K562 (cell line): ENCODE data around the gene WDR90. TPM values are rescaled to one million over a fixed set of nuclear protein-coding genes. Genes with fewer than 3 reads are reported as not detected.
A peak's percentile ranks its signal among the peaks of the same experiment; 100 is the strongest.

Experiments
- FOS ChIP-seq: IDR thresholded peaks from 3 replicates; pipeline ENCODE4 v1.6.1; 2011; ENCODE audit not compliant: insufficient read length; ENCODE audit errors: extremely low read depth
- HDAC3 ChIP-seq: fragments of 450-650 bp; IDR thresholded peaks from 2 replicates; pipeline ENCODE4 v1.6.1; 2018; ENCODE audit warnings: borderline replicate concordance, mild to moderate bottlenecking, moderate library complexity; ENCODE audit not compliant: partially characterized antibody
- HMG20B ChIP-seq: fragments of 250-450 bp; sonication (Bioruptor Pico); IDR thresholded peaks from 2 replicates; pipeline ENCODE4 v1.5.0; 2021; ENCODE audit warnings: mild to moderate bottlenecking
- HNRNPL ChIP-seq: fragments of 200-400 bp; formaldehyde crosslinking; IDR thresholded peaks from 2 replicates; pipeline ENCODE4 v1.6.1; 2017; ENCODE audit warnings: low read depth, mild to moderate bottlenecking, low read length
- SAFB ChIP-seq: fragments of 200-400 bp; formaldehyde crosslinking; IDR thresholded peaks from 2 replicates; pipeline ENCODE4 v1.6.1; 2017; ENCODE audit warnings: low read depth, low read length, borderline replicate concordance
- TCF3 ChIP-seq: sonication (generic); formaldehyde crosslinking; IDR thresholded peaks from 2 replicates; pipeline ENCODE4 v1.4.0; 2020; ENCODE audit warnings: mild to moderate bottlenecking, missing genetic modification reagents
- ZNF224 ChIP-seq: sonication (generic); formaldehyde crosslinking; IDR thresholded peaks from 2 replicates; pipeline ENCODE4 v1.8.0; 2022; ENCODE audit warnings: mild to moderate bottlenecking, missing genetic modification reagents
- ZNF263 ChIP-seq: sonication (generic); formaldehyde crosslinking; IDR thresholded peaks from 2 replicates; pipeline ENCODE4 v1.8.0; 2022; ENCODE audit warnings: mild to moderate bottlenecking, missing genetic modification reagents, borderline replicate concordance
- ZNF324 ChIP-seq: fragments of 250-450 bp; sonication (Bioruptor Pico); IDR thresholded peaks from 2 replicates; pipeline ENCODE4 v1.4.0; 2020; ENCODE audit warnings: mild to moderate bottlenecking
- polyA plus RNA-seq, 8 experiments: library from polyadenylated mRNA; depleted of rRNA in 4 of 8; stranded (reverse) in 5 of 8; unstranded in 3 of 8; fragments of >200 nt; fragmentation: Nextera tagmentation in 2 of 8; fragmentation: Illumina TruSeq in 1 of 8; extraction: Ambion mirVana in 2 of 8; extraction: Trizol in 1 of 8; gene quantifications; 2 replicates each; pipeline versions ENCODE4 v1.2.1 to v1.2.3, GENCODE V29; 2011 to 2014; ENCODE audit warnings: inconsistent platforms in 1 of 8, missing spikeins in 1 of 8
- total RNA-seq, 7 experiments: library from RNA; depleted of rRNA in 6 of 7; stranded (reverse); fragments of >200 nt in 6 of 7; fragmentation: Illumina TruSeq in 2 of 7; extraction: Trizol in 2 of 7; gene quantifications; 2 replicates each; pipeline versions ENCODE4 v1.2.1 to v1.2.3, GENCODE V29; 2011 to 2021; ENCODE audit warnings: low replicate concordance in 1 of 7
- TF ChIP-seq, protein P1 (sequence below): fragments of 200-800 bp; sonication (Bioruptor generic); IDR thresholded peaks from 2 replicates; pipeline ENCODE4 v1.6.1; 2017; ENCODE audit warnings: missing genetic modification characterization, missing compliant biosample characterization
- TF ChIP-seq, protein P2 (sequence below): fragments of 200-600 bp; sonication (generic); IDR thresholded peaks from one replicate; pipeline ENCODE4 v1.6.1; 2012; ENCODE audit warnings: mild to moderate bottlenecking, low read depth, low read length, inconsistent platforms
- TF ChIP-seq, protein P3 (sequence below): sonication (generic); formaldehyde crosslinking; IDR thresholded peaks from 2 replicates; pipeline ENCODE4 v1.5.0; 2020; ENCODE audit warnings: missing genetic modification reagents

WDR90 gene
- total and polyA plus RNA-seq, 9 of the 15 experiments (the other 6 are each of a cell fraction or from before 2014, with no cell fraction given) = 0.44 to 12.6 (median 3.3) TPM

DNA sequence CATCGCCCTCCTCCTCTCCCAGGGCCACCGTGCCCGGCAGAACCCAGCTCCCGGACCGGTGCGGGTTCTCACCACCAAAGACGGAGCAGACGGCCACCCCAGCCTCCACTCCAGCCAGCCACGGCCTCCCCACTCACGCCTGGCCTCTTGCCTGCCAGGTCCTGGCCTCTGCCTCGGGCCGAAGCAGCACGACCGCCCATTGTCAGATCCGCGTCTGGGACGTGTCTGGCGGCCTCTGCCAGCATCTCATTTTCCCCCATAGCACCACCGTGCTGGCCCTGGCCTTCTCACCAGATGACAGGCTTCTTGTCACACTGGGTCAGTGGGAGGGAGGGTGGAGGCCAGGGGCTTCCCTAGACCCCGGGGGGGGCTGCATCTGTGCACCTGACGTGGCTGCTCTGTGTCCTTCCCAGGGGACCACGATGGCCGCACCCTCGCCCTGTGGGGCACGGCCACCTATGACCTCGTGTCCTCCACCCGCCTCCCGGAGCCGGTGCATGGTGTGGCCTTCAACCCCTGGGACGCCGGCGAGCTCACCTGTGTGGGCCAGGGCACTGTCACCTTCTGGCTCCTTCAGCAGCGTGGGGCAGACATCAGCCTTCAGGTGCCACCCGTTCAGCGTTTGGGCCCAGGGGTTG is 12.1 kb downstream of the WDR90 start (continued):
- no peak for TF ChIP-seq ZNF324 (CRISPR knock-in tag)
- no peak for TF ChIP-seq TCF3 (CRISPR knock-in tag)
- TF ChIP-seq, protein P1, sequence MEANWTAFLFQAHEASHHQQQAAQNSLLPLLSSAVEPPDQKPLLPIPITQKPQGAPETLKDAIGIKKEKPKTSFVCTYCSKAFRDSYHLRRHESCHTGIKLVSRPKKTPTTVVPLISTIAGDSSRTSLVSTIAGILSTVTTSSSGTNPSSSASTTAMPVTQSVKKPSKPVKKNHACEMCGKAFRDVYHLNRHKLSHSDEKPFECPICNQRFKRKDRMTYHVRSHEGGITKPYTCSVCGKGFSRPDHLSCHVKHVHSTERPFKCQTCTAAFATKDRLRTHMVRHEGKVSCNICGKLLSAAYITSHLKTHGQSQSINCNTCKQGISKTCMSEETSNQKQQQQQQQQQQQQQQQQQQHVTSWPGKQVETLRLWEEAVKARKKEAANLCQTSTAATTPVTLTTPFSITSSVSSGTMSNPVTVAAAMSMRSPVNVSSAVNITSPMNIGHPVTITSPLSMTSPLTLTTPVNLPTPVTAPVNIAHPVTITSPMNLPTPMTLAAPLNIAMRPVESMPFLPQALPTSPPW = peak; percentile 65; the same call in 1 of the 2 replicates
- no peak for TF ChIP-seq ZNF224 (CRISPR knock-in tag)
- TF ChIP-seq SAFB = peak; percentile 9; the same call in 1 of the 2 replicates
- no peak for TF ChIP-seq ZNF263 (CRISPR knock-in tag)
- no peak for TF ChIP-seq HMG20B (CRISPR knock-in tag)
- TF ChIP-seq, protein P2, sequence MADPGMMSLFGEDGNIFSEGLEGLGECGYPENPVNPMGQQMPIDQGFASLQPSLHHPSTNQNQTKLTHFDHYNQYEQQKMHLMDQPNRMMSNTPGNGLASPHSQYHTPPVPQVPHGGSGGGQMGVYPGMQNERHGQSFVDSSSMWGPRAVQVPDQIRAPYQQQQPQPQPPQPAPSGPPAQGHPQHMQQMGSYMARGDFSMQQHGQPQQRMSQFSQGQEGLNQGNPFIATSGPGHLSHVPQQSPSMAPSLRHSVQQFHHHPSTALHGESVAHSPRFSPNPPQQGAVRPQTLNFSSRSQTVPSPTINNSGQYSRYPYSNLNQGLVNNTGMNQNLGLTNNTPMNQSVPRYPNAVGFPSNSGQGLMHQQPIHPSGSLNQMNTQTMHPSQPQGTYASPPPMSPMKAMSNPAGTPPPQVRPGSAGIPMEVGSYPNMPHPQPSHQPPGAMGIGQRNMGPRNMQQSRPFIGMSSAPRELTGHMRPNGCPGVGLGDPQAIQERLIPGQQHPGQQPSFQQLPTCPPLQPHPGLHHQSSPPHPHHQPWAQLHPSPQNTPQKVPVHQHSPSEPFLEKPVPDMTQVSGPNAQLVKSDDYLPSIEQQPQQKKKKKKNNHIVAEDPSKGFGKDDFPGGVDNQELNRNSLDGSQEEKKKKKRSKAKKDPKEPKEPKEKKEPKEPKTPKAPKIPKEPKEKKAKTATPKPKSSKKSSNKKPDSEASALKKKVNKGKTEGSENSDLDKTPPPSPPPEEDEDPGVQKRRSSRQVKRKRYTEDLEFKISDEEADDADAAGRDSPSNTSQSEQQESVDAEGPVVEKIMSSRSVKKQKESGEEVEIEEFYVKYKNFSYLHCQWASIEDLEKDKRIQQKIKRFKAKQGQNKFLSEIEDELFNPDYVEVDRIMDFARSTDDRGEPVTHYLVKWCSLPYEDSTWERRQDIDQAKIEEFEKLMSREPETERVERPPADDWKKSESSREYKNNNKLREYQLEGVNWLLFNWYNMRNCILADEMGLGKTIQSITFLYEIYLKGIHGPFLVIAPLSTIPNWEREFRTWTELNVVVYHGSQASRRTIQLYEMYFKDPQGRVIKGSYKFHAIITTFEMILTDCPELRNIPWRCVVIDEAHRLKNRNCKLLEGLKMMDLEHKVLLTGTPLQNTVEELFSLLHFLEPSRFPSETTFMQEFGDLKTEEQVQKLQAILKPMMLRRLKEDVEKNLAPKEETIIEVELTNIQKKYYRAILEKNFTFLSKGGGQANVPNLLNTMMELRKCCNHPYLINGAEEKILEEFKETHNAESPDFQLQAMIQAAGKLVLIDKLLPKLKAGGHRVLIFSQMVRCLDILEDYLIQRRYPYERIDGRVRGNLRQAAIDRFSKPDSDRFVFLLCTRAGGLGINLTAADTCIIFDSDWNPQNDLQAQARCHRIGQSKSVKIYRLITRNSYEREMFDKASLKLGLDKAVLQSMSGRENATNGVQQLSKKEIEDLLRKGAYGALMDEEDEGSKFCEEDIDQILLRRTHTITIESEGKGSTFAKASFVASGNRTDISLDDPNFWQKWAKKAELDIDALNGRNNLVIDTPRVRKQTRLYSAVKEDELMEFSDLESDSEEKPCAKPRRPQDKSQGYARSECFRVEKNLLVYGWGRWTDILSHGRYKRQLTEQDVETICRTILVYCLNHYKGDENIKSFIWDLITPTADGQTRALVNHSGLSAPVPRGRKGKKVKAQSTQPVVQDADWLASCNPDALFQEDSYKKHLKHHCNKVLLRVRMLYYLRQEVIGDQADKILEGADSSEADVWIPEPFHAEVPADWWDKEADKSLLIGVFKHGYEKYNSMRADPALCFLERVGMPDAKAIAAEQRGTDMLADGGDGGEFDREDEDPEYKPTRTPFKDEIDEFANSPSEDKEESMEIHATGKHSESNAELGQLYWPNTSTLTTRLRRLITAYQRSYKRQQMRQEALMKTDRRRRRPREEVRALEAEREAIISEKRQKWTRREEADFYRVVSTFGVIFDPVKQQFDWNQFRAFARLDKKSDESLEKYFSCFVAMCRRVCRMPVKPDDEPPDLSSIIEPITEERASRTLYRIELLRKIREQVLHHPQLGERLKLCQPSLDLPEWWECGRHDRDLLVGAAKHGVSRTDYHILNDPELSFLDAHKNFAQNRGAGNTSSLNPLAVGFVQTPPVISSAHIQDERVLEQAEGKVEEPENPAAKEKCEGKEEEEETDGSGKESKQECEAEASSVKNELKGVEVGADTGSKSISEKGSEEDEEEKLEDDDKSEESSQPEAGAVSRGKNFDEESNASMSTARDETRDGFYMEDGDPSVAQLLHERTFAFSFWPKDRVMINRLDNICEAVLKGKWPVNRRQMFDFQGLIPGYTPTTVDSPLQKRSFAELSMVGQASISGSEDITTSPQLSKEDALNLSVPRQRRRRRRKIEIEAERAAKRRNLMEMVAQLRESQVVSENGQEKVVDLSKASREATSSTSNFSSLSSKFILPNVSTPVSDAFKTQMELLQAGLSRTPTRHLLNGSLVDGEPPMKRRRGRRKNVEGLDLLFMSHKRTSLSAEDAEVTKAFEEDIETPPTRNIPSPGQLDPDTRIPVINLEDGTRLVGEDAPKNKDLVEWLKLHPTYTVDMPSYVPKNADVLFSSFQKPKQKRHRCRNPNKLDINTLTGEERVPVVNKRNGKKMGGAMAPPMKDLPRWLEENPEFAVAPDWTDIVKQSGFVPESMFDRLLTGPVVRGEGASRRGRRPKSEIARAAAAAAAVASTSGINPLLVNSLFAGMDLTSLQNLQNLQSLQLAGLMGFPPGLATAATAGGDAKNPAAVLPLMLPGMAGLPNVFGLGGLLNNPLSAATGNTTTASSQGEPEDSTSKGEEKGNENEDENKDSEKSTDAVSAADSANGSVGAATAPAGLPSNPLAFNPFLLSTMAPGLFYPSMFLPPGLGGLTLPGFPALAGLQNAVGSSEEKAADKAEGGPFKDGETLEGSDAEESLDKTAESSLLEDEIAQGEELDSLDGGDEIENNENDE = no peak
- TF ChIP-seq FOS = no peak
- TF ChIP-seq HDAC3 = no peak
- TF ChIP-seq, protein P3, sequence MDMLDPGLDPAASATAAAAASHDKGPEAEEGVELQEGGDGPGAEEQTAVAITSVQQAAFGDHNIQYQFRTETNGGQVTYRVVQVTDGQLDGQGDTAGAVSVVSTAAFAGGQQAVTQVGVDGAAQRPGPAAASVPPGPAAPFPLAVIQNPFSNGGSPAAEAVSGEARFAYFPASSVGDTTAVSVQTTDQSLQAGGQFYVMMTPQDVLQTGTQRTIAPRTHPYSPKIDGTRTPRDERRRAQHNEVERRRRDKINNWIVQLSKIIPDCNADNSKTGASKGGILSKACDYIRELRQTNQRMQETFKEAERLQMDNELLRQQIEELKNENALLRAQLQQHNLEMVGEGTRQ = no peak
- peak; percentile 50; the same call in 1 of the 2 replicates for TF ChIP-seq HNRNPL
